GM12878 (cell line): ENCODE results near the gene MYOC. TPM values are rescaled to one million over a fixed set of nuclear protein-coding genes. Genes with fewer than 3 reads are reported as not detected.

Experiments used
- ATAC-seq: fragments of 200-7000 bp; cut with Tn5 transposase; 3 replicates; pipeline ENCODE4 v1.9.1; 2020; ENCODE audit warnings: mild to moderate bottlenecking, moderate library complexity
- BruUV-seq: library from RNA; stranded (reverse); fragments of 400-500 nt; replicated peaks from 2 replicates; lab custom pipeline; 2021; lab: Mats Ljungman, UMichigan
- CTCF ChIA-PET: fragments of 300-600 bp; sonication (Branson Sonifier 250); formaldehyde crosslinking; extraction: SDS; loops from one replicate; lab custom pipeline; 2021; ENCODE audit warnings: inconsistent platforms; lab: Yijun Ruan, JAX
- POLR2A ChIA-PET: fragments of 350-600 bp; formaldehyde crosslinking; extraction: SDS; loops from one replicate; lab custom pipeline; 2021; ENCODE audit warnings: inconsistent platforms; lab: Charles Lee
- RAD21 ChIA-PET: fragments of 300-600 bp; sonication (Branson Sonifier 250); formaldehyde crosslinking; loops from one replicate; lab custom pipeline; 2023; ENCODE audit warnings: antibody characterized with exemption; ENCODE audit not compliant: unreplicated experiment; lab: Charles Lee
- SMC1A ChIA-PET: fragments of 300-600 bp; sonication (Branson Sonifier 250); formaldehyde crosslinking; loops from one replicate; lab custom pipeline; 2023; ENCODE audit not compliant: unreplicated experiment, uncharacterized antibody; lab: Charles Lee
- DNase-seq: peaks from one replicate; pipeline ENCODE4 v3.0.0-alpha.2; 2011; ENCODE audit warnings: low read depth, low spot score
- FAIRE-seq: peaks from 3 replicates; lab custom pipeline; 2011; peaks lifted over from hg19 to GRCh38; lab: Jason Lieb, UNC
- H2AFZ ChIP-seq: 2 replicates; pipeline ENCODE4 v1.6.0; 2011; ENCODE audit warnings: low read depth, low read length, control low read depth; ENCODE audit not compliant: control insufficient read depth
- H3K27ac ChIP-seq: 2 replicates; pipeline ENCODE4 v1.5.1; 2011; ENCODE audit warnings: control low read depth; ENCODE audit not compliant: control insufficient read depth, insufficient read depth
- H3K27me3 ChIP-seq, 2 experiments: replicated peaks in 1 of 2; 2 replicates each; pipeline versions ENCODE4 v1.6.0 to v1.6.1; 2011; ENCODE audit warnings: low read length in 1 of 2; ENCODE audit not compliant: control insufficient read depth in 2 of 2, insufficient read depth in 2 of 2
- H3K36me3 ChIP-seq, 2 experiments: 2 replicates each; pipeline ENCODE4 v1.5.1; 2011; ENCODE audit warnings: low read length in 1 of 2; ENCODE audit not compliant: control insufficient read depth in 2 of 2, insufficient read depth in 2 of 2
- H3K4me1 ChIP-seq: 2 replicates; pipeline ENCODE4 v1.6.1; 2011; ENCODE audit warnings: mild to moderate bottlenecking, low read length, moderate library complexity, mixed read lengths; ENCODE audit not compliant: control insufficient read depth, insufficient read depth
- H3K4me2 ChIP-seq: 2 replicates; pipeline ENCODE4 v1.6.0; 2011; ENCODE audit warnings: control low read depth; ENCODE audit not compliant: control insufficient read depth, insufficient read depth
- H3K4me3 ChIP-seq: fragments of 200-600 bp; sonication (generic); 2 replicates; pipeline ENCODE4 v1.5.1; 2016
- H3K79me2 ChIP-seq: 2 replicates; pipeline ENCODE4 v1.6.0; 2011; ENCODE audit warnings: low read length; ENCODE audit not compliant: control insufficient read depth, insufficient read depth
- H3K9ac ChIP-seq: 2 replicates; pipeline ENCODE4 v1.8.0; 2011; ENCODE audit warnings: low read length, control low read depth, mixed read lengths; ENCODE audit not compliant: control insufficient read depth, insufficient read depth
- H3K9me3 ChIP-seq: replicated peaks from 3 replicates; pipeline ENCODE4 v1.5.1; 2011; ENCODE audit warnings: mild to moderate bottlenecking, low read length; ENCODE audit not compliant: control insufficient read depth, insufficient read depth
- H4K20me1 ChIP-seq: 2 replicates; pipeline ENCODE4 v1.6.0; 2011; ENCODE audit not compliant: control insufficient read depth, insufficient read depth
- BHLHE40 ChIP-seq, 2 experiments: fragments of 450-650 bp in 1 of 2; IDR thresholded peaks; 2 replicates each; pipeline ENCODE4 v1.6.1; 2011 to 2017; ENCODE audit warnings: low read depth in 2 of 2, borderline replicate concordance in 1 of 2, improper control_type of control experiment in 1 of 2, low read length in 1 of 2, mild to moderate bottlenecking in 1 of 2
- CBX3 ChIP-seq: fragments of 200-600 bp; sonication (generic); IDR thresholded peaks from 2 replicates; pipeline ENCODE4 v1.6.1; 2016; ENCODE audit warnings: low read depth, borderline replicate concordance
- FOXK2 ChIP-seq: fragments of 450-650 bp; IDR thresholded peaks from 2 replicates; pipeline ENCODE4 v1.6.1; 2017; ENCODE audit warnings: mild to moderate bottlenecking, moderate library complexity
- FOXM1 ChIP-seq: IDR thresholded peaks from 2 replicates; pipeline ENCODE4 v1.6.1; 2012; ENCODE audit warnings: low read depth, mild to moderate bottlenecking, inconsistent platforms, low read length, moderate library complexity
- POLR2AphosphoS5 ChIP-seq: IDR thresholded peaks from 2 replicates; pipeline ENCODE4 v1.6.1; 2011; ENCODE audit warnings: mild to moderate bottlenecking, low read length, inconsistent platforms
- RAD21 ChIP-seq: IDR thresholded peaks from 2 replicates; pipeline ENCODE4 v1.6.1; 2011; ENCODE audit warnings: mild to moderate bottlenecking, low read depth, low read length, moderate library complexity; ENCODE audit not compliant: insufficient read depth
- RELA ChIP-seq: fragments of 450-650 bp; IDR thresholded peaks from 2 replicates; pipeline ENCODE4 v1.8.0; 2014; ENCODE audit warnings: borderline replicate concordance; ENCODE audit not compliant: partially characterized antibody
- SMAD5 ChIP-seq: IDR thresholded peaks from 2 replicates; pipeline ENCODE4 v1.6.1; 2016; ENCODE audit warnings: antibody characterized with exemption, low read depth
- STAT1 ChIP-seq: fragments of 450-650 bp; conservative IDR thresholded peaks from 2 replicates; pipeline ENCODE4 v1.6.1; 2014; ENCODE audit warnings: antibody characterized with exemption, mild to moderate bottlenecking
- TAF1 ChIP-seq: IDR thresholded peaks from 2 replicates; pipeline ENCODE4 v1.6.1; 2011; ENCODE audit warnings: mild to moderate bottlenecking, low read depth, low read length, borderline replicate concordance
- ZNF207 ChIP-seq: fragments of 450-650 bp; IDR thresholded peaks from 2 replicates; pipeline ENCODE4 v1.6.1; 2014; ENCODE audit warnings: antibody characterized with exemption, mild to moderate bottlenecking, borderline replicate concordance
- WGBS: methylation state at CpG from one replicate; pipeline ENCODE4 v1.1.6; 2016; ENCODE audit warnings: low lambda C conversion rate; ENCODE audit not compliant: insufficient replicate concordance, insufficient coverage; ENCODE audit errors: missing lambda C conversion rate; 5-methylcytosine and 5-hydroxymethylcytosine counted together
- in situ Hi-C: fragments of 300-500 bp; cut with MboI; formaldehyde crosslinking; loops from 9 replicates; pipeline ENCODE4 v1.14.3; 2018; ENCODE audit warnings: mixed read lengths
- intact Hi-C: fragments of 100-400 bp; cut with micrococcal nuclease; formaldehyde crosslinking; loops from one replicate; pipeline ENCODE4 v1.14.2; 2022; ENCODE audit not compliant: unreplicated experiment
- polyA plus RNA-seq, 11 experiments: library from polyadenylated mRNA; depleted of rRNA in 4 of 11; unstranded in 6 of 11; stranded (reverse) in 5 of 11; fragments of >200 nt; fragmentation: Nextera tagmentation in 4 of 11; fragmentation: Illumina TruSeq in 1 of 11; extraction: Ambion mirVana in 4 of 11; extraction: Trizol in 1 of 11; gene quantifications; 1 replicate in 1 of 11; 2 replicates in 10 of 11; pipeline versions ENCODE4 v1.2.1 to v1.2.3, GENCODE V29; 2011 to 2016; ENCODE audit warnings: inconsistent platforms in 2 of 11, missing spikeins in 2 of 11, low read depth in 1 of 11
- total RNA-seq, 4 experiments: library from RNA; depleted of rRNA in 3 of 4; stranded (reverse); fragments of >200 nt in 3 of 4; fragmentation: Illumina TruSeq in 1 of 4; extraction: Trizol in 1 of 4; gene quantifications; 2 replicates each; pipeline versions ENCODE4 v1.2.1 to v1.2.3, GENCODE V29; 2013 to 2021
- TF ChIP-seq, protein P1 (sequence below): IDR thresholded peaks from 2 replicates; pipeline ENCODE4 v1.6.1; 2012; ENCODE audit warnings: low read length, inconsistent platforms
- TF ChIP-seq, protein P2 (sequence below): fragments of 450-650 bp; IDR thresholded peaks from 2 replicates; pipeline ENCODE4 v1.6.1; 2016; ENCODE audit warnings: mild to moderate bottlenecking
- TF ChIP-seq, protein P3 (sequence below): fragments of 450-650 bp; IDR thresholded peaks from 2 replicates; pipeline ENCODE4 v1.6.1; 2017; ENCODE audit warnings: mild to moderate bottlenecking, moderate library complexity

The MYOC gene
- total and polyA plus RNA-seq, 10 of the 15 experiments (the other 5 are each of a cell fraction or from before 2014, with no cell fraction given): not detected

DNA sequence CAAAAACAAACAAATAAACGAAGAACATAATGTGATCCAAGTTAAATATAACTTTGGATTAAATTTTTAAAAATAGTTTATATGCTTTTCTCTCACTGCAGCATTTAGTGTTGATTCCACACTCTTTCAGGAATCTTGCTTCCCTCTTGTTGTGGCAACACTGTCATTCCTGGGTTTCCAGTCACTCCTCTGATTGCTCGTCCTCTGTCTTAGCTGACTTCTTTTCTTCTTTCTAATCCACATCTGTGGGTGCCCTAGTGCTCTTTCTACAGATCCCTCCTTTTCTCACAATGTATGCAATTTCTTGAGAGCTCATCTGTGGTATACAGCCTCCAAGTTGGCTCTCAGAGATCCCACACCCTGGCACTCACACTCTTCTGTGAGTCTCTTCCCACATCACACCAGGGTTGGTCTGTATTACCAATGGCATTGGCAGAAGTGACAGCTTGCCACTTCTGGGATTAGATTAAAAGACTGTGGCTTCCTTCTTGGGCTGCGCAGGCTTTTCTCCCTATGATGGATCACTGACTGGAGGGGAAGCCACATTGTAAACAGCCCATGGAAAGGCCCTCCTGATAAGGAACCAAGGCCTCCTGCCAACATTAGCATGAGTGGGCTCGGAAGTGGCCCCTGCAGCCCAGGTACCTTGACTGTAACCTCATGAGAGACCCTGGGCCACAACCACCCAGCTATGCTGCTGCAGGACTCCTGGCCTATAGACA lies 11.5 kb upstream of the MYOC start:
- no TSS peak for BruUV-seq
- Histone ChIP-seq H3K36me3 (no peaks in the 10 kb centered on the region), H2AFZ (no peak overlapping the region), H3K27ac (no peak overlapping the region), H3K9me3 (no peaks in the 10 kb centered on the region), H3K4me2 (no peak overlapping the region), H3K27me3 (no peaks in the 10 kb centered on the region; a peak in 1 of 4 replicates), H4K20me1 (no peaks in the 10 kb centered on the region), H3K79me2 (no peaks in the 10 kb centered on the region), H3K9ac (no peak overlapping the region), H3K4me3 (no peak overlapping the region), H3K4me1 (no peaks in the 10 kb centered on the region)
- ChIA-PET CTCF (interaction anchor here (1.1 kb wide), 1 partner anchor 9 kb away, joined by 5 read pairs; no protein-coding TSS in a partner anchor), SMC1A (no interaction called here), POLR2A (no interaction called here), RAD21 (no interaction called here)
- in situ Hi-C loops: no loop called here
- FAIRE-seq: no peak
- intact Hi-C loops: no loop called here
- WGBS: 30% methylated on average over 4 of the region's 4 CpGs
- ATAC-seq: no peak
- DNase-seq: no peak
- no peak for TF ChIP-seq SMAD5
- TF ChIP-seq, protein P1, sequence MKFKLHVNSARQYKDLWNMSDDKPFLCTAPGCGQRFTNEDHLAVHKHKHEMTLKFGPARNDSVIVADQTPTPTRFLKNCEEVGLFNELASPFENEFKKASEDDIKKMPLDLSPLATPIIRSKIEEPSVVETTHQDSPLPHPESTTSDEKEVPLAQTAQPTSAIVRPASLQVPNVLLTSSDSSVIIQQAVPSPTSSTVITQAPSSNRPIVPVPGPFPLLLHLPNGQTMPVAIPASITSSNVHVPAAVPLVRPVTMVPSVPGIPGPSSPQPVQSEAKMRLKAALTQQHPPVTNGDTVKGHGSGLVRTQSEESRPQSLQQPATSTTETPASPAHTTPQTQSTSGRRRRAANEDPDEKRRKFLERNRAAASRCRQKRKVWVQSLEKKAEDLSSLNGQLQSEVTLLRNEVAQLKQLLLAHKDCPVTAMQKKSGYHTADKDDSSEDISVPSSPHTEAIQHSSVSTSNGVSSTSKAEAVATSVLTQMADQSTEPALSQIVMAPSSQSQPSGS: no peak
- TF ChIP-seq, protein P2, sequence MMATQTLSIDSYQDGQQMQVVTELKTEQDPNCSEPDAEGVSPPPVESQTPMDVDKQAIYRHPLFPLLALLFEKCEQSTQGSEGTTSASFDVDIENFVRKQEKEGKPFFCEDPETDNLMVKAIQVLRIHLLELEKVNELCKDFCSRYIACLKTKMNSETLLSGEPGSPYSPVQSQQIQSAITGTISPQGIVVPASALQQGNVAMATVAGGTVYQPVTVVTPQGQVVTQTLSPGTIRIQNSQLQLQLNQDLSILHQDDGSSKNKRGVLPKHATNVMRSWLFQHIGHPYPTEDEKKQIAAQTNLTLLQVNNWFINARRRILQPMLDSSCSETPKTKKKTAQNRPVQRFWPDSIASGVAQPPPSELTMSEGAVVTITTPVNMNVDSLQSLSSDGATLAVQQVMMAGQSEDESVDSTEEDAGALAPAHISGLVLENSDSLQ: no peak
- no peak for TF ChIP-seq POLR2AphosphoS5
- TF ChIP-seq CBX3: no peak
- no peak for TF ChIP-seq BHLHE40 (IDR thresholded peaks at IDR 0.05; ENCODE audit: borderline replicate concordance in 1 of 2, low read depth in 2 of 2, low read length in 1 of 2)
- TF ChIP-seq ZNF207: no peak
- no peak for TF ChIP-seq TAF1
- TF ChIP-seq, protein P3, sequence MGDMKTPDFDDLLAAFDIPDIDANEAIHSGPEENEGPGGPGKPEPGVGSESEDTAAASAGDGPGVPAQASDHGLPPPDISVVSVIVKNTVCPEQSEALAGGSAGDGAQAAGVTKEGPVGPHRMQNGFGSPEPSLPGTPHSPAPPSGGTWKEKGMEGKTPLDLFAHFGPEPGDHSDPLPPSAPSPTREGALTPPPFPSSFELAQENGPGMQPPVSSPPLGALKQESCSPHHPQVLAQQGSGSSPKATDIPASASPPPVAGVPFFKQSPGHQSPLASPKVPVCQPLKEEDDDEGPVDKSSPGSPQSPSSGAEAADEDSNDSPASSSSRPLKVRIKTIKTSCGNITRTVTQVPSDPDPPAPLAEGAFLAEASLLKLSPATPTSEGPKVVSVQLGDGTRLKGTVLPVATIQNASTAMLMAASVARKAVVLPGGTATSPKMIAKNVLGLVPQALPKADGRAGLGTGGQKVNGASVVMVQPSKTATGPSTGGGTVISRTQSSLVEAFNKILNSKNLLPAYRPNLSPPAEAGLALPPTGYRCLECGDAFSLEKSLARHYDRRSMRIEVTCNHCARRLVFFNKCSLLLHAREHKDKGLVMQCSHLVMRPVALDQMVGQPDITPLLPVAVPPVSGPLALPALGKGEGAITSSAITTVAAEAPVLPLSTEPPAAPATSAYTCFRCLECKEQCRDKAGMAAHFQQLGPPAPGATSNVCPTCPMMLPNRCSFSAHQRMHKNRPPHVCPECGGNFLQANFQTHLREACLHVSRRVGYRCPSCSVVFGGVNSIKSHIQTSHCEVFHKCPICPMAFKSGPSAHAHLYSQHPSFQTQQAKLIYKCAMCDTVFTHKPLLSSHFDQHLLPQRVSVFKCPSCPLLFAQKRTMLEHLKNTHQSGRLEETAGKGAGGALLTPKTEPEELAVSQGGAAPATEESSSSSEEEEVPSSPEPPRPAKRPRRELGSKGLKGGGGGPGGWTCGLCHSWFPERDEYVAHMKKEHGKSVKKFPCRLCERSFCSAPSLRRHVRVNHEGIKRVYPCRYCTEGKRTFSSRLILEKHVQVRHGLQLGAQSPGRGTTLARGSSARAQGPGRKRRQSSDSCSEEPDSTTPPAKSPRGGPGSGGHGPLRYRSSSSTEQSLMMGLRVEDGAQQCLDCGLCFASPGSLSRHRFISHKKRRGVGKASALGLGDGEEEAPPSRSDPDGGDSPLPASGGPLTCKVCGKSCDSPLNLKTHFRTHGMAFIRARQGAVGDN: no peak
- no peak for TF ChIP-seq FOXM1
- TF ChIP-seq RAD21: no peak
- no peak for TF ChIP-seq STAT1
- no peak for TF ChIP-seq RELA
- TF ChIP-seq FOXK2: no peak
